HepG2 (cell line): ENCODE data around the gene ZMPSTE24. TPM values are rescaled to one million over a fixed set of nuclear protein-coding genes. Genes with fewer than 3 reads are reported as not detected.

ENCODE experiments used
- ATAC-seq: fragments of 200-7000 bp; cut with Tn5 transposase; 3 replicates; pipeline ENCODE4 v1.9.1; 2020; ENCODE audit warnings: mild to moderate bottlenecking, moderate library complexity
- BruUV-seq: library from RNA; stranded (reverse); fragments of 400-500 nt; replicated peaks from 2 replicates; lab custom pipeline; 2021; lab: Mats Ljungman, UMichigan
- CTCF ChIA-PET: fragments of 300-600 bp; formaldehyde crosslinking; extraction: SDS; loops from one replicate; lab custom pipeline; 2021; ENCODE audit warnings: low total read pairs, inconsistent platforms, low intra/inter-chr PET ratio; lab: Yijun Ruan, JAX
- POLR2A ChIA-PET: fragments of 350-600 bp; sonication (Branson Sonifier 250); formaldehyde crosslinking; loops from one replicate; lab custom pipeline; 2020; ENCODE audit warnings: antibody characterized with exemption, inconsistent platforms; lab: Yijun Ruan, JAX
- DNase-seq: peaks from one replicate; pipeline ENCODE4 v3.0.0-alpha.2; 2015; ENCODE audit warnings: low spot score
- FAIRE-seq: peaks from 3 replicates; lab custom pipeline; 2011; peaks lifted over from hg19 to GRCh38; lab: Jason Lieb, UNC
- H2AFZ ChIP-seq: one replicate; pipeline ENCODE4 v1.6.1; 2011; ENCODE audit warnings: low read length, inconsistent platforms
- H3K27ac ChIP-seq: fragments of 300-600 bp; 3 replicates; pipeline ENCODE4 v1.8.0; 2011; ENCODE audit warnings: mixed run types, mild to moderate bottlenecking, mixed read lengths, low read length, inconsistent platforms; ENCODE audit not compliant: insufficient read depth; ENCODE audit errors: extremely low read length
- H3K27me3 ChIP-seq, 2 experiments: fragments of 200-600 bp in 1 of 2; 2 replicates in 1 of 2; 3 replicates in 1 of 2; pipeline versions ENCODE4 v1.6.0 to v1.8.0; 2011; ENCODE audit warnings: low read length in 2 of 2, mild to moderate bottlenecking in 2 of 2, moderate library complexity in 2 of 2, inconsistent platforms in 1 of 2; ENCODE audit not compliant: insufficient read depth in 2 of 2, control insufficient read depth in 1 of 2
- H3K36me3 ChIP-seq, 2 experiments: fragments of 200-600 bp in 1 of 2; replicated peaks in 1 of 2; 2 replicates in 1 of 2; 3 replicates in 1 of 2; pipeline versions ENCODE4 v1.5.1 to v1.8.0; 2011; ENCODE audit warnings: low read length in 2 of 2, inconsistent platforms in 1 of 2; ENCODE audit not compliant: insufficient read depth in 2 of 2, control insufficient read depth in 1 of 2
- H3K4me1 ChIP-seq: 2 replicates; pipeline ENCODE4 v1.5.1; 2012; ENCODE audit warnings: low read length, inconsistent platforms; ENCODE audit not compliant: insufficient read depth
- H3K4me2 ChIP-seq: 2 replicates; pipeline ENCODE4 v1.6.0; 2011; ENCODE audit warnings: low read depth, low read length, inconsistent platforms
- H3K4me3 ChIP-seq, 3 experiments: fragments of 200-600 bp in 1 of 3; sonication (generic), shearing (Covaris generic) in 1 of 3; replicated peaks in 1 of 3; 2 replicates each; pipeline ENCODE4 v1.5.1; 2011 to 2016; ENCODE audit warnings: low read length in 3 of 3, inconsistent platforms in 2 of 3, low read depth in 2 of 3, mild to moderate bottlenecking in 2 of 3, control low read depth in 1 of 3, mixed read lengths in 1 of 3; ENCODE audit not compliant: insufficient read depth in 1 of 3
- H3K79me2 ChIP-seq: one replicate; pipeline ENCODE4 v1.6.1; 2011; ENCODE audit warnings: low read length, inconsistent platforms; ENCODE audit not compliant: insufficient read depth
- H3K9ac ChIP-seq: 2 replicates; pipeline ENCODE4 v1.6.0; 2011; ENCODE audit warnings: mild to moderate bottlenecking, low read depth, low read length, inconsistent platforms; ENCODE audit not compliant: insufficient read depth
- H3K9me3 ChIP-seq: 2 replicates; pipeline ENCODE4 v1.5.1; 2012; ENCODE audit warnings: mild to moderate bottlenecking, low read length
- H4K20me1 ChIP-seq: 2 replicates; pipeline ENCODE4 v1.6.0; 2011; ENCODE audit warnings: inconsistent platforms, mild to moderate bottlenecking, low read length, moderate library complexity; ENCODE audit not compliant: insufficient read depth
- CEBPZ ChIP-seq: IDR thresholded peaks from 2 replicates; pipeline ENCODE4 v1.6.1; 2012; ENCODE audit warnings: low read length, improper control_type of control experiment
- E2F5 ChIP-seq: sonication (generic); formaldehyde crosslinking; conservative IDR thresholded peaks from 2 replicates; pipeline ENCODE4 v1.4.0; 2020; ENCODE audit warnings: missing genetic modification reagents
- FOXJ3 ChIP-seq: sonication (generic); formaldehyde crosslinking; IDR thresholded peaks from 2 replicates; pipeline ENCODE4 v1.4.0; 2020; ENCODE audit warnings: missing genetic modification reagents, mild to moderate bottlenecking, borderline replicate concordance
- HOXA3 ChIP-seq: sonication (generic); formaldehyde crosslinking; IDR thresholded peaks from 2 replicates; pipeline ENCODE4 v1.5.0; 2020; ENCODE audit warnings: missing genetic modification reagents
- MIER2 ChIP-seq: IDR thresholded peaks from 2 replicates; pipeline ENCODE4 v1.6.1; 2016; ENCODE audit warnings: missing biosample characterization, missing genetic modification reagents
- ZBTB34 ChIP-seq: sonication (generic); formaldehyde crosslinking; IDR thresholded peaks from 2 replicates; pipeline ENCODE4 v1.8.0; 2022; ENCODE audit warnings: mild to moderate bottlenecking, missing genetic modification reagents
- ZFYVE20 ChIP-seq: sonication (generic); formaldehyde crosslinking; IDR thresholded peaks from 2 replicates; pipeline ENCODE4 v1.8.0; 2023; ENCODE audit warnings: low read depth, mild to moderate bottlenecking, moderate library complexity, missing genetic modification reagents, borderline replicate concordance
- ZNF232 ChIP-seq: sonication (generic); formaldehyde crosslinking; IDR thresholded peaks from 2 replicates; pipeline ENCODE4 v1.4.0; 2020; ENCODE audit warnings: missing genetic modification reagents, borderline replicate concordance
- ZNF878 ChIP-seq: sonication (generic); formaldehyde crosslinking; IDR thresholded peaks from 2 replicates; pipeline ENCODE4 v1.8.1; 2023; ENCODE audit warnings: mild to moderate bottlenecking, missing genetic modification reagents, moderate library complexity
- WGBS: methylation state at CpG from one replicate; pipeline ENCODE4 v1.1.6; 2017; ENCODE audit warnings: low lambda C conversion rate; 5-methylcytosine and 5-hydroxymethylcytosine counted together
- in situ Hi-C: cut with HindIII; loops from 2 replicates; pipeline ENCODE4 v1.10.0; 2017; ENCODE audit warnings: low pct_unique_long_range_greater_than_20kb; ENCODE audit not compliant: extremely low pct_ligation_motif_present
- intact Hi-C: fragments of 100-400 bp; cut with micrococcal nuclease; formaldehyde crosslinking; loops from one replicate; pipeline ENCODE4 v1.10.0; 2022; ENCODE audit not compliant: unreplicated experiment
- polyA plus RNA-seq, 8 experiments: library from polyadenylated mRNA; depleted of rRNA in 3 of 8; stranded (reverse) in 7 of 8; unstranded in 1 of 8; fragments of >200 nt; fragmentation: Illumina TruSeq in 4 of 8; extraction: Trizol in 4 of 8; gene quantifications; 2 replicates each; pipeline versions ENCODE4 v1.2.1 to v1.2.3, GENCODE V29; 2011 to 2016; ENCODE audit warnings: low read depth in 4 of 8, missing spikeins in 1 of 8, mixed read lengths in 1 of 8; ENCODE audit not compliant: insufficient read depth in 1 of 8
- total RNA-seq, 5 experiments: library from RNA; depleted of rRNA; stranded (reverse); fragments of >200 nt; fragmentation: Illumina TruSeq; extraction: Trizol; gene quantifications; 2 replicates each; pipeline ENCODE4 v1.2.3, GENCODE V29; 2016; ENCODE audit warnings: low read depth in 1 of 5

The ZMPSTE24 gene
- total and polyA plus RNA-seq, 2 of the 13 experiments (the other 11 are each of a cell fraction or from before 2014, with no cell fraction given) = 13.6 to 60.2 TPM

GRCh38 chr1:40300249-40300567, 42.2 kb downstream of the ZMPSTE24 start (continued):
- TF ChIP-seq CEBPZ = no peak
- no peak for TF ChIP-seq E2F5
- no peak for TF ChIP-seq MIER2 (CRISPR knock-in tag)
- no peak for TF ChIP-seq ZNF232

- ChIA-PET CTCF (no interaction called here), POLR2A (interaction anchor here (1.3 to 1.6 kb wide), 2 partner anchors 13 to 16 kb away, joined by 3 to 4 read pairs; no protein-coding TSS in a partner anchor)
- no peak for FAIRE-seq
- no peak for DNase-seq
- WGBS = 96% methylated on average over 7 of the region's 9 CpGs
- H3K9me3 ChIP-seq = no peaks in the 10 kb centered on the region
- no peak overlapping the region for H3K27ac ChIP-seq
- H3K79me2 ChIP-seq = no peaks in the 10 kb centered on the region
- in situ Hi-C loops = no loop called here
- H2AFZ ChIP-seq = no peak overlapping the region
- no peak overlapping the region for H3K9ac ChIP-seq
- TF ChIP-seq HOXA3 = no peak
- no peak for TF ChIP-seq ZFYVE20 (CRISPR knock-in tag)
- no peak for TF ChIP-seq FOXJ3 (CRISPR knock-in tag)
- TF ChIP-seq ZNF878 (CRISPR knock-in tag) = no peak
- no peak for TF ChIP-seq ZBTB34 (CRISPR knock-in tag)
- no peak for TF ChIP-seq E2F5
- intact Hi-C loops = no loop called here
- no peak overlapping the region for H3K4me2 ChIP-seq
- TSS peak; percentile 70 for BruUV-seq
- H4K20me1 ChIP-seq = no peaks in the 10 kb centered on the region
- ATAC-seq = no peak
- H3K27me3 ChIP-seq = no peaks in the 10 kb centered on the region
- H3K4me3 ChIP-seq = no peak overlapping the region
- H3K4me1 ChIP-seq = no peaks in the 10 kb centered on the region
- peaks cover 3 to 4% of the 10 kb centered on the region in 2 experiments; a peak in 2 of 5 replicates for H3K36me3 ChIP-seq
Measured at GRCh38 chr1:40300651-40301050, 42.6 kb downstream of the ZMPSTE24 start.
